H1 (cell line): ENCODE results near the gene SLC51B. TPM values are rescaled to one million over a fixed set of nuclear protein-coding genes. Genes with fewer than 3 reads are reported as not detected.

Source experiments
- ASH2L ChIP-seq: fragments of 200-600, 300-600 bp; sonication (generic); IDR thresholded peaks from one replicate; pipeline ENCODE4 v1.7.1; 2017; ENCODE audit warnings: low read length
- BACH1 ChIP-seq: IDR thresholded peaks from 2 replicates; pipeline ENCODE4 v1.6.1; 2012; ENCODE audit warnings: low read length, improper control_type of control experiment
- CEBPB ChIP-seq: IDR thresholded peaks from 2 replicates; pipeline ENCODE4 v1.6.1; 2012; ENCODE audit warnings: low read depth, low read length
- CHD7 ChIP-seq: fragments of 300-600 bp; sonication (generic); IDR thresholded peaks from 2 replicates; pipeline ENCODE4 v1.7.1; 2012; ENCODE audit warnings: low read length, moderate library complexity, mild to moderate bottlenecking, inconsistent platforms; ENCODE audit not compliant: insufficient replicate concordance
- CREB1 ChIP-seq: IDR thresholded peaks from 2 replicates; pipeline ENCODE4 v1.6.1; 2012; ENCODE audit warnings: inconsistent platforms
- CTCF ChIP-seq, 3 experiments: IDR thresholded peaks; 1 replicate in 2 of 3; 2 replicates in 1 of 3; pipeline versions ENCODE4 v1.5.1 to v1.6.1; 2011; ENCODE audit warnings: low read length in 3 of 3, mild to moderate bottlenecking in 3 of 3, inconsistent platforms in 2 of 3, low read depth in 1 of 3, moderate library complexity in 1 of 3; ENCODE audit not compliant: insufficient read depth in 1 of 3; ENCODE audit errors: control extremely low read depth in 1 of 3
- POU5F1 ChIP-seq: IDR thresholded peaks from 2 replicates; pipeline ENCODE4 v1.6.1; 2011; ENCODE audit warnings: low read depth, mild to moderate bottlenecking, low read length, moderate library complexity
- RFX5 ChIP-seq: IDR thresholded peaks from 2 replicates; pipeline ENCODE4 v1.6.1; 2011; ENCODE audit warnings: low read depth, low read length, improper control_type of control experiment, borderline replicate concordance
- RNF2 ChIP-seq: fragments of 200-900, 300-1000 bp; sonication (generic); IDR thresholded peaks from 2 replicates; pipeline ENCODE4 v1.7.1; 2016; ENCODE audit warnings: borderline replicate concordance, low read depth, mild to moderate bottlenecking, antibody characterized with exemption, low read length; ENCODE audit not compliant: poor library complexity, severe bottlenecking; ENCODE audit errors: missing control alignments
- polyA plus RNA-seq, 7 experiments: library from polyadenylated mRNA; depleted of rRNA in 3 of 7; stranded (reverse) in 5 of 7; unstranded in 2 of 7; fragments of >200 nt in 5 of 7; fragments of 200-250 nt in 2 of 7; gene quantifications; 1 replicate in 5 of 7; 2 replicates in 1 of 7; 4 replicates in 1 of 7; pipeline versions ENCODE4 v1.2.1 to v1.2.3, GENCODE V29; 2011 to 2013; ENCODE audit warnings: missing spikeins in 2 of 7, mixed read lengths in 2 of 7
- total RNA-seq: library from RNA; stranded (reverse); fragmentation: NEBNext Ultra II Directional; extraction: Animal tissue kit (Norgen Biotek cat#: 25700); gene quantifications from 2 replicates; pipeline ENCODE4 v1.2.1, GENCODE V29; 2021

Gene SLC51B
- total and polyA plus RNA-seq, 2 of the 8 experiments (the other 6 are each of a cell fraction or from before 2014, with no cell fraction given), result not detected

GRCh38 chr15:65034719-65035118 lies 10.5 kb upstream of the SLC51B start (continued):
- TF ChIP-seq CHD7 (no peak), ASH2L (no peak), CEBPB (no peak), CTCF (IDR thresholded peaks at IDR 0.05; ENCODE audit: control extremely low read depth in 1 of 3, insufficient read depth in 1 of 3, low read depth in 1 of 3, low read length in 3 of 3) (no peak), CREB1 (no peak), POU5F1 (no peak), BACH1 (no peak), RFX5 (no peak), RNF2 (no peak)
